Measurements from ENCODE around the gene ZNF500. TPM values are rescaled to one million over a fixed set of nuclear protein-coding genes. Genes with fewer than 3 reads are reported as not detected.

Gene ZNF500
- total RNA-seq, 1 experiment from 2014 or later, result 10.4 TPM

GRCh38 chr16:4792951-4793513, 26.1 kb upstream of the ZNF500 start:
- H3K36me3 ChIP-seq (ENCODE audit: low read depth, low read length), result no peaks in the 10 kb centered on the region
- H3F3A ChIP-seq (ENCODE audit: low read length, unreplicated experiment), result no peaks in the 10 kb centered on the region
- H3K27ac ChIP-seq (ENCODE audit: low read length), result no peak overlapping the region
- CTCF ChIA-PET, result no interaction called here
- POLR2A ChIA-PET (ENCODE audit: unreplicated experiment), result no interaction called here
- no peak for DNase-seq
- H3K27me3 ChIP-seq (ENCODE audit: low read length), result no peaks in the 10 kb centered on the region
- no peak overlapping the region for H3K4me3 ChIP-seq (ENCODE audit: low read length)
- H3K4me2 ChIP-seq (ENCODE audit: low read length), result no peak overlapping the region
- intact Hi-C loops (cut with micrococcal nuclease), result no loop called here
- no peaks in the 10 kb centered on the region for H4K20me1 ChIP-seq (ENCODE audit: low read length)
- H3K9ac ChIP-seq (ENCODE audit: low read length), result no peak overlapping the region
- TF ChIP-seq EZH2phosphoT487 (IDR thresholded peaks at IDR 0.05; ENCODE audit: borderline replicate concordance, low read length) (no peak), EZH2 (IDR thresholded peaks at IDR 0.05; ENCODE audit: low read length, unreplicated experiment) (no peak)
- TF ChIP-seq, protein P1, sequence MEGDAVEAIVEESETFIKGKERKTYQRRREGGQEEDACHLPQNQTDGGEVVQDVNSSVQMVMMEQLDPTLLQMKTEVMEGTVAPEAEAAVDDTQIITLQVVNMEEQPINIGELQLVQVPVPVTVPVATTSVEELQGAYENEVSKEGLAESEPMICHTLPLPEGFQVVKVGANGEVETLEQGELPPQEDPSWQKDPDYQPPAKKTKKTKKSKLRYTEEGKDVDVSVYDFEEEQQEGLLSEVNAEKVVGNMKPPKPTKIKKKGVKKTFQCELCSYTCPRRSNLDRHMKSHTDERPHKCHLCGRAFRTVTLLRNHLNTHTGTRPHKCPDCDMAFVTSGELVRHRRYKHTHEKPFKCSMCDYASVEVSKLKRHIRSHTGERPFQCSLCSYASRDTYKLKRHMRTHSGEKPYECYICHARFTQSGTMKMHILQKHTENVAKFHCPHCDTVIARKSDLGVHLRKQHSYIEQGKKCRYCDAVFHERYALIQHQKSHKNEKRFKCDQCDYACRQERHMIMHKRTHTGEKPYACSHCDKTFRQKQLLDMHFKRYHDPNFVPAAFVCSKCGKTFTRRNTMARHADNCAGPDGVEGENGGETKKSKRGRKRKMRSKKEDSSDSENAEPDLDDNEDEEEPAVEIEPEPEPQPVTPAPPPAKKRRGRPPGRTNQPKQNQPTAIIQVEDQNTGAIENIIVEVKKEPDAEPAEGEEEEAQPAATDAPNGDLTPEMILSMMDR (conservative IDR thresholded peaks at IDR 0.05; ENCODE audit: low read depth, low read length), result no peak
- H3K4me1 ChIP-seq (ENCODE audit: insufficient read depth, low read length), result no peaks in the 10 kb centered on the region
- no TSS peak for BruUV-seq (replicated peaks)
- no peaks in the 10 kb centered on the region for H3K9me2 ChIP-seq (replicated peaks; ENCODE audit: low read length)
- no peak for ATAC-seq
- H3K9me3 ChIP-seq (ENCODE audit: low read length), result no peaks in the 10 kb centered on the region
- no peaks in the 10 kb centered on the region for H3K79me2 ChIP-seq (ENCODE audit: low read length)
- H2AFZ ChIP-seq (ENCODE audit: low read length), result no peak overlapping the region

DNA sequence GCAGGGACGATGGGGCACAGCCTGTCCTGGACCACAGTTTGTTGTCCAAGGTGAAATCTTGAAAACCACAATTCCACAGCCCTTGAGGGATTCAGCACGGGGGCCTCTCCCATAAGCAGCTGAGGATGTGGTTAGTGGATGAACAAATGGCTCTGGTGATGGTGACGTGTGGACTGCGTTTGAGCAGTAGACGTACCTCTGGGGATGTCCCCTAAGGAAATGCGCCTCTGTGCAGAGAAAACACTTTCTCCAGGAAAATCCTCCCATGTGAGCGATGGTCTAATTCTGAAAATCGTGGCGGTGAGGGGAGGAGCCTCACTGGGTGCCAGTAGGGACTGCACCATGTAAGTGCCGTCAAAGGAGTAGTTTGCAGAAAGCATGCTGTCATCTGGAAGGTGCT, 23.9 kb upstream of the ZNF500 start:
- DNase-seq (no peak), ATAC-seq (no peak)
- no peak overlapping the region for H3K27ac ChIP-seq (ENCODE audit: low read length)
- POLR2A ChIA-PET (ENCODE audit: unreplicated experiment), result no interaction called here
- CTCF ChIA-PET, result no interaction called here
- TF ChIP-seq, protein P1 (conservative IDR thresholded peaks at IDR 0.05; ENCODE audit: low read depth, low read length), result no peak
- TF ChIP-seq EZH2phosphoT487 (IDR thresholded peaks at IDR 0.05; ENCODE audit: borderline replicate concordance, low read length), result no peak
- TF ChIP-seq EZH2 (IDR thresholded peaks at IDR 0.05; ENCODE audit: low read length, unreplicated experiment), result no peak
- no peaks in the 10 kb centered on the region for H3K27me3 ChIP-seq (ENCODE audit: low read length)
- no peak overlapping the region for H3K9ac ChIP-seq (ENCODE audit: low read length)
- H3K9me3 ChIP-seq (ENCODE audit: low read length), result no peaks in the 10 kb centered on the region
- H3K36me3 ChIP-seq (ENCODE audit: low read depth, low read length), result no peaks in the 10 kb centered on the region
- no peak overlapping the region for H3K4me2 ChIP-seq (ENCODE audit: low read length)
- H4K20me1 ChIP-seq (ENCODE audit: low read length), result no peaks in the 10 kb centered on the region
- no peaks in the 10 kb centered on the region for H3K79me2 ChIP-seq (ENCODE audit: low read length)
- H3K4me1 ChIP-seq (ENCODE audit: insufficient read depth, low read length), result no peaks in the 10 kb centered on the region
- intact Hi-C loops (cut with micrococcal nuclease), result no loop called here
- H3F3A ChIP-seq (ENCODE audit: low read length, unreplicated experiment), result no peaks in the 10 kb centered on the region
- H2AFZ ChIP-seq (ENCODE audit: low read length), result no peak overlapping the region
- H3K4me3 ChIP-seq (ENCODE audit: low read length), result no peak overlapping the region
- no TSS peak for BruUV-seq (replicated peaks)
- no peaks in the 10 kb centered on the region for H3K9me2 ChIP-seq (replicated peaks; ENCODE audit: low read length)

DNA sequence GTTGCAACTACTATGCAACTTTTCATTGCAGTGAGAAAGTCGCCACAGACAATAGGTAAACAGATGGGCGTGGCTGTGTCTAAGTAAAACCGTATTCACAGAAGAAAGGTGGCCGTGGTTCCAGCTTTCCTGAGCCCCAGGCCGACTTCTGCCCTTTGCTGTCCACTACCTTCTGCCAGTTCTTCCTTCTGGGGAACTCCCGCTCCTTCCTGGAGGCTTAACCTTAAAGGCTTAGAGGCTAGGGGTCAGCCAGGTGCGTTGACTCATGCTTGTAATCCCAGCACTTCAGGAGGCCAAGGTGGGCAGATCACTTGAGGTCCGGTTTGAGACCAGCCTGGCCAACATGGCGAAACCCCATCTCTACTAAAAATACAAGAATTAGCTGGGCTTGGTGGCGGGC, 23.3 kb upstream of the ZNF500 start:
- Histone ChIP-seq H3K79me2 (ENCODE audit: low read length) (no peaks in the 10 kb centered on the region), H3F3A (ENCODE audit: low read length, unreplicated experiment) (no peaks in the 10 kb centered on the region), H3K9me3 (ENCODE audit: low read length) (no peaks in the 10 kb centered on the region), H3K4me2 (ENCODE audit: low read length) (no peak overlapping the region), H3K9ac (ENCODE audit: low read length) (no peak overlapping the region), H3K4me1 (ENCODE audit: insufficient read depth, low read length) (no peaks in the 10 kb centered on the region), H3K9me2 (replicated peaks; ENCODE audit: low read length) (no peaks in the 10 kb centered on the region), H3K27ac (ENCODE audit: low read length) (no peak overlapping the region), H2AFZ (ENCODE audit: low read length) (no peak overlapping the region), H4K20me1 (ENCODE audit: low read length) (no peaks in the 10 kb centered on the region), H3K4me3 (ENCODE audit: low read length) (no peak overlapping the region), H3K36me3 (ENCODE audit: low read depth, low read length) (no peaks in the 10 kb centered on the region), H3K27me3 (ENCODE audit: low read length) (no peaks in the 10 kb centered on the region)
- intact Hi-C loops (cut with micrococcal nuclease), result no loop called here
- BruUV-seq (replicated peaks), result no TSS peak
- CTCF ChIA-PET, result no interaction called here
- no peak for ATAC-seq
- no peak for DNase-seq
- POLR2A ChIA-PET (ENCODE audit: unreplicated experiment), result no interaction called here
- TF ChIP-seq EZH2phosphoT487 (IDR thresholded peaks at IDR 0.05; ENCODE audit: borderline replicate concordance, low read length) (no peak), EZH2 (IDR thresholded peaks at IDR 0.05; ENCODE audit: low read length, unreplicated experiment) (no peak)
- TF ChIP-seq, protein P1 (conservative IDR thresholded peaks at IDR 0.05; ENCODE audit: low read depth, low read length), result no peak
